Brain microvascular endothelial cell (primary cell): ENCODE results near the gene CALHM3.

Experiments used
- DNase-seq: peaks from one replicate; pipeline ENCODE4 v3.0.0-alpha.2; 2020
- H3K27ac ChIP-seq: fragments of 250-450 bp; sonication (Bioruptor Pico); 2 replicates; pipeline ENCODE4 v1.5.1; 2020; ENCODE audit warnings: mild to moderate bottlenecking, moderate library complexity
- H3K27me3 ChIP-seq: fragments of 250-450 bp; sonication (Bioruptor Pico); replicated peaks from 2 replicates; pipeline ENCODE4 v1.5.1; 2020; ENCODE audit warnings: mild to moderate bottlenecking
- H3K36me3 ChIP-seq: fragments of 250-450 bp; sonication (Bioruptor Pico); replicated peaks from 2 replicates; pipeline ENCODE4 v1.5.1; 2020; ENCODE audit warnings: mild to moderate bottlenecking
- H3K4me3 ChIP-seq: 2 replicates; pipeline ENCODE4 v1.5.1; 2011; ENCODE audit warnings: low read depth, mild to moderate bottlenecking, control low read depth, low read length, moderate library complexity
- in situ Hi-C: cut with HindIII; loops from 2 replicates; pipeline ENCODE4 v1.10.0; 2017; ENCODE audit warnings: low sequenced_read_pairs, low pct_ligation_motif_present
- TF ChIP-seq, protein P1 (sequence below): IDR thresholded peaks from 2 replicates; pipeline ENCODE4 v1.5.1; 2011; ENCODE audit warnings: low read depth, mild to moderate bottlenecking, moderate library complexity, low read length, control low read depth, inconsistent platforms; ENCODE audit errors: missing control alignments

The CALHM3 gene

DNA sequence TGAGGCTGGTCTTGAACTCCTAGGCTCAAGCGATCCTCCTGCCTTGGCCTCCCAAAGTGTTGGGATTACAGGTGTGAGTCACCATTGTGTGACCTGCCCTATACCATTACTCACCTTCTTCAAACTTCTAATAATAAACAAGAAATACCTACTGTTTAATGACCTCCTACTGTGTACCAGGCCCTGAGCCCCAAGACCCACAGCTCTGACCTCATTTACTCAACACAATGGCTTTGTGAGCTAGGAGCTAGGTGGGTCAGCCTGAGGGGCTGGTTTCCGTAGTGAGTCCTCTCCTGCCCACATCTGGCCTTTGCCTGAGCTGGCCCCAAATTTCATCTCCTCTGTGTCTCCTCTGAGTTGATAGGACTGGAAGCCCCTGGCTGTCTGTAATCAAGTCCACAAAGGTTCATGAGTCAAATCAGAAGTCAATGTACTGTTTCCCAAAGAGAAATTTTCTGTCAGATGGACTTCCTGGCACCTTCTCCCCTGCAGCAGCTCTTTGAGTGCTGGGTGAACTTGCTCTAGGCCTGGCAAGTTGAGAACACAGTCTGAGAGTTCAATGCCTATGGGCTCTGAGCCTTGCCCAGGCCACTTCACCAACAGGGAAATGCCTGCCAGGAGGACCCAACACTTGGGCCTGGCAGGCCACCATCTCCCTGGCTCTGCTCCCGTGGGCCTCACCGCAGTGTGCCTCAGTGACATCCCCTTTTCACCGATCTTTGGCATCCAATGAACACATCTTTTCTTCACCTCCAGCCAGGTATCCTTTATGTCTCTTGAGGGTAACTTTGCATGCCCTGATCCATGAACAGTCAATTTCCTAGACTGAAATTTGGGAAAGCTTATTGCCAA, 38.4 kb upstream of the CALHM3 start:
- peaks cover 27% of the 10 kb centered on the region for H3K27me3 ChIP-seq
- no peak overlapping the region for H3K27ac ChIP-seq
- H3K4me3 ChIP-seq: no peak overlapping the region
- no peak for DNase-seq
- in situ Hi-C loops: no loop called here
- TF ChIP-seq, protein P1, sequence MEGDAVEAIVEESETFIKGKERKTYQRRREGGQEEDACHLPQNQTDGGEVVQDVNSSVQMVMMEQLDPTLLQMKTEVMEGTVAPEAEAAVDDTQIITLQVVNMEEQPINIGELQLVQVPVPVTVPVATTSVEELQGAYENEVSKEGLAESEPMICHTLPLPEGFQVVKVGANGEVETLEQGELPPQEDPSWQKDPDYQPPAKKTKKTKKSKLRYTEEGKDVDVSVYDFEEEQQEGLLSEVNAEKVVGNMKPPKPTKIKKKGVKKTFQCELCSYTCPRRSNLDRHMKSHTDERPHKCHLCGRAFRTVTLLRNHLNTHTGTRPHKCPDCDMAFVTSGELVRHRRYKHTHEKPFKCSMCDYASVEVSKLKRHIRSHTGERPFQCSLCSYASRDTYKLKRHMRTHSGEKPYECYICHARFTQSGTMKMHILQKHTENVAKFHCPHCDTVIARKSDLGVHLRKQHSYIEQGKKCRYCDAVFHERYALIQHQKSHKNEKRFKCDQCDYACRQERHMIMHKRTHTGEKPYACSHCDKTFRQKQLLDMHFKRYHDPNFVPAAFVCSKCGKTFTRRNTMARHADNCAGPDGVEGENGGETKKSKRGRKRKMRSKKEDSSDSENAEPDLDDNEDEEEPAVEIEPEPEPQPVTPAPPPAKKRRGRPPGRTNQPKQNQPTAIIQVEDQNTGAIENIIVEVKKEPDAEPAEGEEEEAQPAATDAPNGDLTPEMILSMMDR: no peak
- H3K36me3 ChIP-seq: no peaks in the 10 kb centered on the region

DNA sequence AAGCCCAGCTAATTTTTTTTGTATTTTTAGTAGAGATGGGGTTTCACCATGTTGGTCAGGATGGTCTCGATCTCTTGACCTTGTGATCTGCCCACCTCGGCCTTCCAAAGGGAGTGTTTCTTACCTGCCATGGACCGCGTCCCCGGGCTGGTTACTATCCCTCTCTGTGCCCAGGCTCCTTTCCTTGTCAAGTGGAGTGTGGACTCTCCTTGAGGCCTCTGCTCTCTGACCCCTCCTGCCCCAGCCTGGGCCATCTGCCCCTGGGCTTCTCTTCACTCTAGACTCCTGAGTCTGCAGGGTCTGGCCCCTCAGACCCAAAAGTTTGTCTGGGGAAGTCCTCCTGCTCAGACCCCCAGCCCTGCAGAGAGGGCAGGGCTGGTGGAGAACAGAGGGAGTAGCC, 35.2 kb upstream of the CALHM3 start:
- H3K27me3 ChIP-seq: peaks cover 52% of the 10 kb centered on the region
- no peak overlapping the region for H3K27ac ChIP-seq
- DNase-seq: no peak
- no peak overlapping the region for H3K4me3 ChIP-seq
- H3K36me3 ChIP-seq: no peaks in the 10 kb centered on the region
- in situ Hi-C loops: no loop called here
- TF ChIP-seq, protein P1: no peak

DNA sequence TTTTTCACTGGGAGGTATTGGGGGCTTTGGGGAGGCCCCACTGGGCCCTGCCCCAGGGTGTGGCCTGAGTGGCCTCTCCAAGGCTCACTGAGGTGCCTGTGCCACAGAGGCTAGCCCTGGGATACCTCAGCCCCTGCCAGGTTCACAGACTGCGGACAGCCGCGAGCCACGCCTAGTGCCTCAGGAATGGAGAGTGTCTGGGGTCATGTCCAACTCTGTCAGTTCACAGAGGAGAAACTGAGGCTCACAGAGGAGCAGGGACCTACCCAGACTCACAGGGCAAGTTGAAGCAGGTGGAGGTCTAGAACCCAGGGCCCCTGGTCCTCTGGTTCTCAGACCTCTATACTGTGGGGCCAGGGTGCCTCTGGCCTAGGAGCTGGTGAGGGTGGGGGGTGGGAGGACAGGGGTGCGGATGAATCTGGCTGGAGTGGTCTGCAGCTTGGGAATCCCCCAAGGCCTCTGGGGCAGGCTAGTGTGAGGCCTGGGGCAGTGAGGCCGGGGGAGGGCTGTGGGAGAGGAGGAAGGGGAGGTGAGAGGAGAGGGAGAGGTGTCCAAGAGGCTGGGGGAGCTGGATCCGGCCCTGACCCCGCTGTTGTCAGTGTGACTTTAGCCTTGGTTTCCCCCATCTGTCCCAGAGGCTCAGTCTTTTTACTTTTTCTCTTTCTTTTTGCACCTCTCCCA, 34.5 kb upstream of the CALHM3 start:
- TF ChIP-seq, protein P1: no peak
- Histone ChIP-seq H3K36me3 (no peaks in the 10 kb centered on the region), H3K4me3 (no peak overlapping the region), H3K27ac (no peak overlapping the region), H3K27me3 (peaks cover 54% of the 10 kb centered on the region)
- in situ Hi-C loops: no loop called here
- DNase-seq: no peak

DNA sequence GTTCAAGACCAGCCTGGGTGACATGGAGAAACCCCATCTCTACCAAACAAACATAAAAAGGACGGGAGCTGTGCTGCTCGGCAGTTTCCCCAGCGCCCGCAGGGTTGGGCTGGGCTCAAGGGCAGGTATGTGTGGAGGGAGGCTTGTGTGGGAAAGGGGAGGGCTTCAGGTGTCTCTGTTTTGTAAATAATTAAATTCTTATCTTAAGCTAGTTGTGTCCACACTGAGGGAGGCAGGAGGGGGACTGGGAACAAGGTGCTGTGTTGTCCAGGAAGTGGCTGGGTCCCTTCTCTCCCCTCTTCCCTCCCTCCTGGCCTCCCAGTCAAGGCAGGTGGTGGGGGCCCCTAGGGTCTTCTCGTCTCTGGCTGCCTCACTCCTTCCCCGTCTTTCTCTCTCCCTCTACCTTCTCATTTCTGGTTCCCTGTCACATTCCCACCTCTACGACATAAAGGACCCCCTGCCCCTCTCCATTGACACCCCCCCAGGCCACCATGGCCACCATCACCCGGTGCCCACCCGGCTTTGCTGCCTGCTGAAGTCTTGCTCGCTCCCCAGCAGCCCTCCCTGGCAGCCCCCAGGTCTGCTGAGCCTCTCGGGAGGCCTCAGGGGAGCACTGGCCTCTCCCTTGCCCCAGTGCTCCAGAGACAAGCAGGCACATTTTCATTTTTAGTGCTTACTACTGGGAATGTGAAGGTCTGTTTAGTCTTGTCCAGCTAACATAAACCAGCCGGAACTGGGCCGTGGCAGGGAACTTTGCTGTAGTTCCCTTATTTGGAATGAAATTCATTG, 33.7 kb upstream of the CALHM3 start:
- Histone ChIP-seq H3K4me3 (no peak overlapping the region), H3K27ac (no peak overlapping the region), H3K36me3 (no peaks in the 10 kb centered on the region), H3K27me3 (peaks cover 59% of the 10 kb centered on the region)
- in situ Hi-C loops: no loop called here
- no peak for DNase-seq
- TF ChIP-seq, protein P1: no peak

DNA sequence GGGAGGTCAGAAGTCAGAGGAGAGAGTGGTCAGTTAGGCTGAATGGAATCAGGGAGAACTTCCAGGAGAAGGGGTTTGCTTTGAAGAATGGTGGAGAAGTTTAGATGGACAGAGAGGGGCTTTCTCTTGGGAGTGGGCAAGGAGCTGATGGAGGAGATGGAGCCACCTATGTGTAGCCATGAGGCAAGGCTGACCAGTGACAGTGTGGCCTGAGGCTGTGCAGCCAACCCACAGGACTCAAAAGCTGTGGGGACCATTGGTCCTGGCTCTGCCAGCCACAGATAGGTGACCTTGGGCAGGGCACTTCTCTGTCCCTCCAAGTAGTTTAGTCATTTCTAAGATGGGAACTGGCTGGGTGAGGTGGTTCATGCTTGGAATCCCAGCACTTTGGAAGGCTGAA, 33.1 kb upstream of the CALHM3 start:
- H3K36me3 ChIP-seq: no peaks in the 10 kb centered on the region
- in situ Hi-C loops: no loop called here
- TF ChIP-seq, protein P1: no peak
- H3K27me3 ChIP-seq: peaks cover 64% of the 10 kb centered on the region
- no peak overlapping the region for H3K4me3 ChIP-seq
- no peak for DNase-seq
- no peak overlapping the region for H3K27ac ChIP-seq
